ENCODE data around the gene CEP170. TPM values are rescaled to one million over a fixed set of nuclear protein-coding genes. Genes with fewer than 3 reads are reported as not detected.

The CEP170 gene
- total RNA-seq, 2 donors from 2014 or later = 73.7 to 77.0 TPM

- intact Hi-C loops (cut with DNase I) = no loop called here
- no peak for DNase-seq (ENCODE audit: low spot score)
Measured at GRCh38 chr1:243269461-243269801, 14.3 kb upstream of the CEP170 start.

DNA sequence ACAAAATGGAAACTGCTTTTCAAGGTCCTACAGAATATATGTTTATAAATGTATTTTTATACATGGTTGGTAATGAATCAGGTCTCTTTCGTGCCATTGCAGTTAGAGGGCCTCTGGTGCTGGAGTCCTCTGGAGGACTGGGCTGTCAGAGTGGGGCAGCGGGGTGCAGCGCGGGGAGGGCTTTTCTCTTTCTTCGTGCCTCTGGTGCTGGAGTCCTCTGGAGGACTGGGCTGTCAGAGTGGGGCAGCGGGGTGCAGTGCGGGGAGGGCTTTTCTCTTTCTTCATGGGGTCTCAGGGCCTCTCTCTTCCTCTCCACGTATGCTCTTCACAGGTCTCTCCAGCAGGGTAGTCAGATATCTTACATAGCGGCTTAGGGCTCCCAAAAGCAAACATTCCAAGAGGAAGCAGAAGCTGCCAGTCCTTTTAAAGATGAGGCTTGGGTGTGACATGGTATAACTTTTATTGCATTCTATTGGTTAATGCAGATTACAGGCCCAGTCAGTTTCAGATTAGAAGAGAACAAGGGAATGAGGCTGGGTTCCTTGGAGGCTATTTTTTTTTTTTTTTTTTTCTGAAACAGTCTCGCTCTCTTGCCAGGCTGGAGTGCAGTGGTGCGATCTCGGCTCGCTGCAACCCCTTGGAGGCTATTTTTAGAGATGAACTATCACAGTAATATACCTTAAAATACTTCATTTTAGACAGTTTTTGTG is 13.8 kb upstream of the CEP170 start:
- DNase-seq (ENCODE audit: low spot score) = no peak
- intact Hi-C loops (cut with DNase I) = no loop called here

GRCh38 chr1:243267914-243268653 is 13.0 kb upstream of the CEP170 start:
- no peak for DNase-seq (ENCODE audit: low spot score)
- intact Hi-C loops (cut with DNase I) = no loop called here

DNA sequence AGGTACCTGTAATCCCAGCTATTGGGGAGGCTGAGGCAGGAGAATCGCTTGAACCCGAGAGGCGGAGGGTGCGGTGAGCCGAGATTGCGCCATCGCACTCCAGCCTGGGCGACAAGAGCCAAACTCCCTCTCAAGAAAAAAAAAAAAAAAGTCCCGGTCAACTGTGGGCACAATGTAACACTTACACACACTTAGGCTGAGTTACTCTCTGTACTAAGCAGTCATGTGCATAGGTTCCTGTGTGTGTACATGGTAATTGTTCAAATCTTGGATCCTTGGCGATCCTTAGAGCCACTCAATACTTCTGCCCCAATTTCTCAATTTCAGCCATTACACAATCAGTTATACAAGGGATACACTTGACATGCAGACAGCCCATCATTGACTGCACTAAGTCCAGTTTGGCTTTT is 12.4 kb upstream of the CEP170 start:
- no peak for DNase-seq (ENCODE audit: low spot score)
- intact Hi-C loops (cut with DNase I) = no loop called here

DNA sequence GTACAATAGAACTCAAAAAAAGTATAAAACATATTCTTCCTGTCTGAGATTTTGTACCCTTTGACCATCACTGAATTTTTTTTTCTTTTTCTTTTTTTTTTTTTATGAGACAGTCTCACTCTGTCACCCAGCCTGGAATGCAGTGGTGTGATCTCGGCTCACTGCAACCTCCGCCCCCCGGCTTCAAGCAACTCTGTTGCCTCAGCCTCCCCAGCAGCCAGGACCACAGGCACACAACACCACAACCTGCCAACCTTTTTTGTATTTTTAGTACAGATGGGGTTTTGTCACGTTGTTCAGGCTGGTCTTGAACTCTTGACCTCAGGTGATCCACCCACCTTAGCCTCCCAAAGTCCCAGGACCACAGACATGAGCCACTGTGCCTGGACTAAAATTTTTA is 11.2 kb upstream of the CEP170 start:
- DNase-seq (ENCODE audit: low spot score) = no peak
- intact Hi-C loops (cut with DNase I) = no loop called here

DNA sequence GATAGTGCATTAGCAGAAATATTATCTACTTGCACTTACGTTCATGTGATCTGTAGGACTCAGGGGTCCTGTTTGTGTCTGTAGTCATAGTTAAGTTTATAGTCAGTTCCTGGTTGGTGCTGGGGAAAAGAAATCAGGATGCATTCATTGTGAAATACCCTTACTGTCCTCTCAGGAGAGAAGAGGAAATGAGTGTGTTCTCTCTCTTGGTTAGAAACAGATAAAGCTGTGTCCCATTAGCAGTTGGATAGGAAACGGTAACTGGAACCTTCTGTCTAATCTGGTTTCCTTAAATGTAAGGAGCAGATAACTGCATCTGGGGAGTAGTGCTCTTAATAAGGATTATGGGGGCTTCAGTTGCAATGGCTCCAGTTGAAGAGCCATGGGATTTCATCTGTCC is 9.6 kb upstream of the CEP170 start:
- intact Hi-C loops (cut with DNase I) = no loop called here

DNA sequence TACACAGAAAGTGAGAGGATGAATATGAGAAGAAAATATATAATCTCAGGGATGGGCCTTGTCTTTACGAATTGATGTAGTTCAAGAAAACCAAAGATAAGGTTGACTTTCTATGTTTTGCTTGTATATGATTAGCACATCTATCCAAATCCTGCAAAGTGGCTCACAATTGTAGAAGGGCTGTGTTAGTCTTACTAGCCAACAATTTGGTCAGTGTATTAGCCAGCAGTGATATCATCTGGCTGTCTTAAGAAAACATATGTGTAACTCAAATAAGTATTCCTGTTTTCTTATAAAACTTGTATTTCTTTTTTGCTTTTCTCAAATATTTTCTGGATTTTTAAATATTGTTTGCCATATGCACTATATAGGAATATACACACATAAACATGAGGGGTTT is 6.3 kb upstream of the CEP170 start:
- no peak for DNase-seq (ENCODE audit: low spot score)
- intact Hi-C loops (cut with DNase I) = no loop called here

More for the DNA sequence above, 9.6 kb upstream of the CEP170 start:
- DNase-seq (ENCODE audit: low spot score) = no peak

DNA sequence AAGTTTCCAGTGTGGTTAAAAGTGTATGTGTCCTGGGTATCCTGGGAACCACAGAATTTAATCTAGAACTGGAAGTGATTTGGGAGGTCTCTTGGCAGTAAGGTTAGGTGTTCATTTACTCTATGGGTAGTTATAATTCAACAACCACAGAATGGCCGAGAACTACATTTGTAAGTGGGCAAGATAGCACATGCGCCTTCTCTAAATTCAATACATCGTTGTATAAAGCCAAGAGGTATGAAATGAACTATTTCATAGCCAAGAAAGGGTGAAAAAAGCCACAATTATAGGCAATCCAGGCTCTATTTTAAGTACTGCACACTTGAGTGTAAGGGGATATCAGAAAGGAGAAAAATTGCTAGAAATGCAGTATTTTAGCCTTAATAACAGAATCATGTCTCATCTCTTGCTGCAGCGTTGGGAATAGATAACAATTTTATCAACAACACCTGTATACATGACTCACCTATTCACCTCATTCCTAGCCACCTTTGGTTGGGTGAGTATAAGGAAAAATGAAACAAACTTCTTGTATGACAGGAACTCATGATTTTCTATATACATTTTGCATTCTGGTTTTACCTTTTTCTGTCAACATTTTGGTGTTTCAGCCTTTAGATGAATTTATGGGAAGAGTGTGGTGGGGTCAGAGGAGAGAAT is 5.3 kb upstream of the CEP170 start:
- intact Hi-C loops (cut with DNase I) = no loop called here
- no peak for DNase-seq (ENCODE audit: low spot score)

DNA sequence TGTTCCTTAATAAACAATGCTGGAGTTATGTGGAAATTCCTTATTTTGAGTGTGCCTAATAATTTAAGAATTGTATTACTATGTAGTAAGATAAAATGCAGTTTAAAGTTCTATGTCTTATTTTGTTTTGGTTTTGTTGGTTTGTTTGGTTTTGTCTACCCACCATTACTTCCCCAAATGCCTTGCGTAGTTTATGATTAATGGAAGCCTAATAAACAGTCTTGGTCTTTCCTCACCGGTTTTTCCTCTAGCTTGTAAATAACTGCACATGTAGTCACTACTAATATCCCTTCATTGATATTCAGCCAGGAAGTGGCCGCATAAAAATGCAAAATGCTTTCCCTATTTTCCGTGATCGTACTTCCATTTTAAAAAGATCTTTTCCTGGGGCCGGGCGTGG is 3.6 kb upstream of the CEP170 start:
- no peak for DNase-seq (ENCODE audit: low spot score)
- intact Hi-C loops (cut with DNase I) = no loop called here

GRCh38 chr1:243257189-243257588 is 2.1 kb upstream of the CEP170 start:
- no peak for DNase-seq (ENCODE audit: low spot score)
- intact Hi-C loops (cut with DNase I) = no loop called here

- DNase-seq (ENCODE audit: low spot score) = no peak
- intact Hi-C loops (cut with DNase I) = no loop called here
Measured at GRCh38 chr1:243256590-243256989, 1.5 kb upstream of the CEP170 start.

- peak; percentile 99 for DNase-seq (ENCODE audit: low spot score)
- intact Hi-C loops (cut with DNase I) = no loop called here
Measured at GRCh38 chr1:243255791-243256512, 871 bp upstream of the CEP170 start, which contains the start of gene SDCCAG8. Gene SDCCAG8 (plus strand): TSS chr1:243256041. CDS start chr1:243256174, 133 bp downstream.

GRCh38 chr1:243254233-243254926 is 701 bp downstream of the CEP170 start:
- DNase-seq (ENCODE audit: low spot score) = peak; percentile 91
- intact Hi-C loops (cut with DNase I) = no loop called here

- intact Hi-C loops (cut with DNase I) = no loop called here
Measured at GRCh38 chr1:243253926-243254232, 1.2 kb downstream of the CEP170 start.

GRCh38 chr1:243253211-243253925 is 1.7 kb downstream of the CEP170 start:
- no peak for DNase-seq (ENCODE audit: low spot score)
- intact Hi-C loops (cut with DNase I) = no loop called here

More at GRCh38 chr1:243253926-243254232, 1.2 kb downstream of the CEP170 start:
- no peak for DNase-seq (ENCODE audit: low spot score)

GRCh38 chr1:243251539-243251938 is 3.5 kb downstream of the CEP170 start:
- no peak for DNase-seq (ENCODE audit: low spot score)
- intact Hi-C loops (cut with DNase I) = no loop called here

GRCh38 chr1:243250102-243250501 is 5.0 kb downstream of the CEP170 start:
- no peak for DNase-seq (ENCODE audit: low spot score)
- intact Hi-C loops (cut with DNase I) = no loop called here

GRCh38 chr1:243249214-243249613 is 5.9 kb downstream of the CEP170 start:
- DNase-seq (ENCODE audit: low spot score) = no peak
- intact Hi-C loops (cut with DNase I) = no loop called here

- no peak for DNase-seq (ENCODE audit: low spot score)
- intact Hi-C loops (cut with DNase I) = no loop called here
Measured at GRCh38 chr1:243247901-243248300, 7.2 kb downstream of the CEP170 start.

Data from posterior vena cava (tissue), 2 donors.